SH-SY5Y (cell line): ENCODE data around the gene SP140L.

ENCODE experiments used
- GATA2 ChIP-seq: IDR thresholded peaks from 2 replicates; pipeline ENCODE4 v1.6.1; 2011; ENCODE audit warnings: mild to moderate bottlenecking, low read depth, low read length
- GATA3 ChIP-seq: IDR thresholded peaks from 2 replicates; pipeline ENCODE4 v1.6.1; 2011; ENCODE audit warnings: low read depth, mild to moderate bottlenecking, low read length, moderate library complexity

- no peak for TF ChIP-seq GATA2
- TF ChIP-seq GATA3, result no peak
Observed at GRCh38 chr2:230356084-230356483, 29.1 kb downstream of the SP140L start.
